OCI-M2 (cell line): Measurements from ENCODE around the gene TNFRSF8.
"Not testable (repeated sequence)": the region's sequence is repeated elsewhere in the genome, so short reads cannot be mapped to it uniquely, and the experiment has no call there.

Experiments used
- DNase-seq: peaks from one replicate; lab custom pipeline; 2025; ENCODE audit not compliant: unreplicated experiment; lab: John Stamatoyannopoulos, UW

TNFRSF8 gene

GRCh38 chr1:12063141-12064072 is at the start of gene TNFRSF8:
TNFRSF8 (plus strand) TSS chr1:12063303; CDS start chr1:12063599, 296 bp downstream.
- no peak for DNase-seq

- DNase-seq = no peak
Observed at GRCh38 chr1:12014141-12014991, 48.7 kb upstream of the TNFRSF8 start.

- DNase-seq = no peak
Observed at GRCh38 chr1:12015001-12015491, 48.1 kb upstream of the TNFRSF8 start.

GRCh38 chr1:12015499-12015898 is 47.6 kb upstream of the TNFRSF8 start:
- no peak for DNase-seq

- DNase-seq = no peak
Observed at GRCh38 chr1:12016182-12016581, 46.9 kb upstream of the TNFRSF8 start.

GRCh38 chr1:12019858-12020509 is 43.1 kb upstream of the TNFRSF8 start:
- DNase-seq = no peak

GRCh38 chr1:12021616-12022015 is 41.5 kb upstream of the TNFRSF8 start:
- no peak for DNase-seq

- no peak for DNase-seq
Observed at GRCh38 chr1:12022036-12022435, 41.1 kb upstream of the TNFRSF8 start.

- no peak for DNase-seq
Observed at GRCh38 chr1:12026586-12026985, 36.5 kb upstream of the TNFRSF8 start.

- no peak for DNase-seq
Observed at GRCh38 chr1:12028248-12028647, 34.9 kb upstream of the TNFRSF8 start.

GRCh38 chr1:12028957-12029511 is 34.1 kb upstream of the TNFRSF8 start:
- DNase-seq = no peak

- no peak for DNase-seq
Observed at GRCh38 chr1:12029720-12030339, 33.3 kb upstream of the TNFRSF8 start.

GRCh38 chr1:12031039-12031980 is 31.8 kb upstream of the TNFRSF8 start:
- no peak for DNase-seq

- DNase-seq = no peak
Observed at GRCh38 chr1:12032161-12032621, 30.9 kb upstream of the TNFRSF8 start.

GRCh38 chr1:12033441-12033840 is 29.7 kb upstream of the TNFRSF8 start:
- DNase-seq = not testable (repeated sequence)

- no peak for DNase-seq
Observed at GRCh38 chr1:12034381-12034801, 28.7 kb upstream of the TNFRSF8 start.

GRCh38 chr1:12035312-12035711 is 27.8 kb upstream of the TNFRSF8 start:
- no peak for DNase-seq

- DNase-seq = no peak
Observed at GRCh38 chr1:12037486-12038355, 25.4 kb upstream of the TNFRSF8 start.
